CD4-positive, alpha-beta T cell (primary cell): ENCODE data around the gene DHX30. TPM values are rescaled to one million over a fixed set of nuclear protein-coding genes. Genes with fewer than 3 reads are reported as not detected.
"Not testable (repeated sequence)": the region's sequence is repeated elsewhere in the genome, so short reads cannot be mapped to it uniquely, and the experiment has no call there.

Experiments
- ATAC-seq: fragments of 200-7000 bp; cut with Tn5 transposase; one replicate; pipeline ENCODE4 v1.10.0; 2022; ENCODE audit warnings: mild to moderate bottlenecking; ENCODE audit not compliant: poor library complexity
- CTCF ChIA-PET: fragments of 350-600 bp; sonication (Branson Sonifier 250); formaldehyde crosslinking; loops from one replicate; lab custom pipeline; 2021; ENCODE audit warnings: antibody characterized with exemption, inconsistent platforms; lab: Charles Lee
- POLR2A ChIA-PET: fragments of 350-600 bp; sonication (Branson Sonifier 250); formaldehyde crosslinking; loops from one replicate; lab custom pipeline; 2021; ENCODE audit warnings: antibody characterized with exemption, inconsistent platforms; lab: Charles Lee
- DNase-seq, 14 experiments: peaks; one replicate each; pipeline ENCODE4 v3.0.0-alpha.2; 2013 to 2020; ENCODE audit warnings: mixed read lengths in 2 of 14
- H3K27ac ChIP-seq, 2 donors: one replicate each; pipeline versions ENCODE4 v1.5.1 to v1.7.0; 2013; ENCODE audit warnings: low read length in 2 of 2, low read depth in 1 of 2, mild to moderate bottlenecking in 1 of 2
- H3K27me3 ChIP-seq, 2 experiments: 1 replicate in 1 of 2; 2 replicates in 1 of 2; pipeline versions ENCODE4 v1.6.1 to v1.7.0; 2013; ENCODE audit warnings: low read length in 2 of 2, control low read depth in 1 of 2, mild to moderate bottlenecking in 1 of 2, moderate library complexity in 1 of 2; ENCODE audit not compliant: insufficient read depth in 2 of 2, control insufficient read depth in 1 of 2
- H3K36me3 ChIP-seq: one replicate; pipeline ENCODE4 v1.6.1; 2013; ENCODE audit warnings: low read length, control low read depth; ENCODE audit not compliant: insufficient read depth
- H3K4me1 ChIP-seq: one replicate; pipeline ENCODE4 v1.6.1; 2013; ENCODE audit warnings: low read length, control low read depth; ENCODE audit not compliant: insufficient read depth
- H3K4me3 ChIP-seq: one replicate; pipeline ENCODE4 v1.5.1; 2013; ENCODE audit warnings: mild to moderate bottlenecking, low read length, moderate library complexity
- H3K9me3 ChIP-seq, 2 experiments: 1 replicate in 1 of 2; 2 replicates in 1 of 2; pipeline versions ENCODE4 v1.6.1 to v1.7.0; 2013; ENCODE audit warnings: low read length in 2 of 2, mild to moderate bottlenecking in 2 of 2, control low read depth in 1 of 2, moderate library complexity in 1 of 2; ENCODE audit not compliant: control insufficient read depth in 1 of 2, insufficient read depth in 1 of 2
- H3K27ac Mint-ChIP-seq: one replicate; pipeline ENCODE4 v1.8.0; 2020; ENCODE audit warnings: mixed read lengths
- H3K27me3 Mint-ChIP-seq: one replicate; pipeline ENCODE4 v1.8.0; 2021; ENCODE audit warnings: mixed read lengths
- H3K36me3 Mint-ChIP-seq: one replicate; pipeline ENCODE4 v1.8.0; 2021; ENCODE audit warnings: low read depth, mixed read lengths
- H3K4me1 Mint-ChIP-seq: one replicate; pipeline ENCODE4 v1.8.0; 2021; ENCODE audit warnings: low read depth, mixed read lengths
- H3K4me3 Mint-ChIP-seq: one replicate; pipeline ENCODE4 v1.8.0; 2020; ENCODE audit warnings: mild to moderate bottlenecking, mixed read lengths
- H3K9me3 Mint-ChIP-seq: one replicate; pipeline ENCODE4 v1.8.0; 2020; ENCODE audit warnings: mixed read lengths
- CTCF ChIP-seq: fragments of 200-600 bp; IDR thresholded peaks from one replicate; pipeline ENCODE4 v1.8.0; 2022; ENCODE audit warnings: antibody characterized with exemption, mild to moderate bottlenecking
- intact Hi-C, 2 experiments: fragments of 100-400 bp; cut with DNase I in 1 of 2; cut with micrococcal nuclease in 1 of 2; formaldehyde crosslinking; loops; one replicate each; pipeline versions ENCODE4 v1.15.1 to v1.9.0; 2023 to 2025; cut with DNase I, micrococcal nuclease
- total RNA-seq, 174 experiments: library from RNA in 2 of 174; stranded (reverse) in 2 of 174; gene quantifications; one replicate each; pipeline ENCODE4 v1.2.3 and lab custom pipeline; 2021 to 2026

DHX30 gene
- total RNA-seq, 2 experiments from 2014 or later, result 75.1 to 75.6 TPM

DNA sequence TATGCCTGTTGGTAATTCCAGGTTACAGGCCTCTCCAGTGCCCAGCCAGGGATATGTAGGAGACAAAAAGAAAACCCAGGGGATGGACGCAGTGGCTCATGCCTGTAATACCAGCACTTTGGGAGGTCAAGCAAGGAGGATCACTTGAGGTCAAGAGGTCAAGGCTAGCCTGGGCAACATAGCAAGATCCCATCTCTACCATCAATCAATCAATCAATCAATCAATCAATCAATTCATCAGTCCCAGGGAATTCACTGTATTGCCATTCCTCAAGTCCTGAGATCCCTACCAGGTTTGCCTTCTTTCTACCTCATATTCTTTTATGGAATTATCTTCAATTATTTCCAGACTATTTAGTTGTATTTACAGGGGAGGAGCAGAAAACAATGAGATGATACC is 82.2 kb downstream of the DHX30 start:
- H3K27ac Mint-ChIP-seq, result no peak overlapping the region
- intact Hi-C loops, result no loop called here
- ATAC-seq (no peak), DNase-seq (no peak)
- Histone ChIP-seq H3K36me3 (peaks cover 17% of the 10 kb centered on the region), H3K9me3 (peaks cover 0 to 6% of the 10 kb centered on the region in 2 experiments), H3K4me3 (no peak overlapping the region), H3K4me1 (no peaks in the 10 kb centered on the region), H3K27me3 (no peaks in the 10 kb centered on the region), H3K27ac (no peak overlapping the region)
- no peak for TF ChIP-seq CTCF
- no peak overlapping the region for H3K4me3 Mint-ChIP-seq
- no peaks in the 10 kb centered on the region for H3K9me3 Mint-ChIP-seq
- POLR2A ChIA-PET, result no interaction called here
- H3K36me3 Mint-ChIP-seq, result peaks cover 31% of the 10 kb centered on the region
- CTCF ChIA-PET, result no interaction called here
- H3K27me3 Mint-ChIP-seq, result no peaks in the 10 kb centered on the region
- peaks cover 3% of the 10 kb centered on the region for H3K4me1 Mint-ChIP-seq

DNA sequence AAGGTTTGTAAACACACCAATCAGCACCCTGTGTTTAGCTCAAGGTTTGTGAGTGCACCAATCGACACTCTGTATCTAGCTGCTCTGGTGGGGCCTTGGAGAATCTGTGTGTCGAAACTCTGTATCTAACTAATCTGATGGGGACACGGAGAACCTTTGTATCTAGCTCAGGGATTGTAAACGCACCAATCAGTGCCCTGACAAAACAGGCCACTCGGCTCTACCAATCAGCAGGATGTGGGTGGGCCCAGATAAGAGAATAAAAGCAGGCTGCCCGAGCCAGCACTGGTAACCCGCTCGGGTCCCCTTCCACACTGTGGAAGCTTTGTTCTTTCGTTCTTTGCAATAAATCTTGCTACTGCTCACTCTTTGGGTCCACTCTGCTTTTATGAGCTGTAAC is 85.1 kb downstream of the DHX30 start:
- CTCF ChIA-PET, H3K9me3 Mint-ChIP-seq: not testable (repeated sequence)

DNA sequence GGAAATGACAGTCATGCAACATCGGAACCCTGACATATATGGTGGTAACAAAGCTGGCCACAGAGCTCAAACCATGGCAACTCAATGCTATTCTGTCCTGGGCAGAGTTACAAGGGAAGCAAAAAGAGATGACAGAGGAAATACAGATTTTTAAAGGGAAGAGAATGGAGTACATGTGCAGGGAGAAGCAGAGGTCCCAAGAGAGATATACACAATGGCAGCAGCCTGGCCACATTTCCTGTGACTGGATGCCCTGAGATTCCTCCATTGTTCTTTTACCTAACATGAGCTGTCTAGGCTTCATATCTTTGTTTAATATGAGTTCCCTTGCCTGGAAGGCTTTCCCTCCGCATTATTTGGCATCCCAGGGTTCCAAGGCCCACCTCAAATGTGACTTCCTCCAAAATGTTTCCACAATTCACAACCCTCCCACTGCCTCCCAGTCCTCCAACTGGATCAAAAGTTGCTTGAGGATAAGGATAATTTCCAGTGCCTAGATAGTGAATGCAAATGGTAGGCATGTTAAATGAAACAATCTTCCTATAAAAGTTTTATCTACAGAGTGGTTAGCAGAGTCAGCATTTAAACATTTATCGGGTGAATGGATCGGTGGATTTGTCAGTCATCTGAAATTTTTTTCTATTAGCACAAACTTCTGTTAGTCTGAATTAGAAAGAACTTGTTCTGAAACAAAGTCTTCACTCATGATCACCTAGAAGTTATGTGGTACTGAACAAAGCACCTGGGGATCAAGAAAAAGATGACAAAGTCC is 86.2 kb downstream of the DHX30 start:
- peaks cover 52% of the 10 kb centered on the region for H3K36me3 Mint-ChIP-seq

More for the DNA sequence above, 85.1 kb downstream of the DHX30 start:
- ATAC-seq, H3K4me3 Mint-ChIP-seq, H3K4me1 Mint-ChIP-seq, H3K4me3 ChIP-seq, H3K9me3 ChIP-seq, H3K27ac Mint-ChIP-seq, H3K27ac ChIP-seq, POLR2A ChIA-PET, DNase-seq, intact Hi-C loops, H3K27me3 Mint-ChIP-seq, H3K27me3 ChIP-seq, H3K4me1 ChIP-seq: not testable (repeated sequence)
- H3K36me3 Mint-ChIP-seq, result peaks cover 51% of the 10 kb centered on the region
- peaks cover 31% of the 10 kb centered on the region for H3K36me3 ChIP-seq

More for the DNA sequence above, 86.2 kb downstream of the DHX30 start:
- no peaks in the 10 kb centered on the region for H3K4me1 ChIP-seq
- H3K36me3 ChIP-seq, result peaks cover 31% of the 10 kb centered on the region
- no peak for TF ChIP-seq CTCF
- ChIA-PET POLR2A (no interaction called here), CTCF (interaction anchor here (2.4 kb wide), 1 partner anchor 101 kb away, joined by 8 read pairs; no protein-coding TSS in a partner anchor)
- ATAC-seq (no peak), DNase-seq (no peak)
- no peak overlapping the region for H3K4me3 ChIP-seq
- Mint-ChIP-seq H3K4me1 (peaks cover 3% of the 10 kb centered on the region), H3K4me3 (no peak overlapping the region), H3K27me3 (no peaks in the 10 kb centered on the region), H3K27ac (no peak overlapping the region), H3K9me3 (no peaks in the 10 kb centered on the region)
- no peak overlapping the region for H3K27ac ChIP-seq
- peaks cover 0 to 6% of the 10 kb centered on the region in 2 experiments for H3K9me3 ChIP-seq
- intact Hi-C loops, result no loop called here
- H3K27me3 ChIP-seq, result no peaks in the 10 kb centered on the region
